PFSK-1 (cell line): ENCODE measurements around the gene UBXN10.

Source experiments
- POLR2AphosphoS5 ChIP-seq: IDR thresholded peaks from 2 replicates; pipeline ENCODE4 v1.6.1; 2012; ENCODE audit warnings: low read depth, mild to moderate bottlenecking, control low read depth, low read length, moderate library complexity
- REST ChIP-seq, 2 experiments: IDR thresholded peaks; 2 replicates each; pipeline versions ENCODE4 v1.6.1 to v1.8.0; 2011 to 2012; ENCODE audit warnings: low read depth in 2 of 2, low read length in 2 of 2, control low read depth in 1 of 2, inconsistent platforms in 1 of 2, mild to moderate bottlenecking in 1 of 2, moderate library complexity in 1 of 2; ENCODE audit not compliant: insufficient read depth in 1 of 2
- SIN3A ChIP-seq: IDR thresholded peaks from 2 replicates; pipeline ENCODE4 v1.6.1; 2012; ENCODE audit warnings: mild to moderate bottlenecking, low read length, moderate library complexity, borderline replicate concordance; ENCODE audit not compliant: insufficient read depth

GRCh38 chr1:20141466-20141865 is 44.4 kb upstream of the UBXN10 start:
- TF ChIP-seq REST (IDR thresholded peaks at IDR 0.05; ENCODE audit: insufficient read depth in 1 of 2, low read depth in 2 of 2, low read length in 2 of 2) (no peak), POLR2AphosphoS5 (no peak), SIN3A (no peak)
